ENCODE data around the gene TDRD1.

DNA sequence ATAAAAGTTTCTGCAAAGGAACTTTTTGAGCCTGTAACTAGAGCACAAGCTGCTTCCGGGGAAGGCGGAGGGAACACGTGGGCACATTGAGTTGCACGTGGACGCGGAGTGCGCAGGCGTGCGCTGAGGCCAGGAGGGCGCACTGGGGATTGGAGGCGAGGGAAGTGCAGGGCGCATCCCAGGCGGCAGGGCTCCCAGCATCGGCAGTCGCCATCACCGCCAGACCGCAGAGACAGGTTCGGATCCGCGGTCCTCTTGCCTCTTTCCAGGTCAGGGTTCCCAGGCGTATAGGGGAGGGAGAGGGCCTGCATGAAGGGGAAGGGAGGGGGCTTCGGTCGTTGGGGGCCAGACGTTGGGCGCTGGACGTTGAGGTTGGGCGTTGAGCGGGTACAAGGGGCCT, at the start of gene TDRD1:
- TF ChIP-seq CEBPB (IDR thresholded peaks at IDR 0.05) (no peak), EP300 (IDR thresholded peaks at IDR 0.05; ENCODE audit: borderline replicate concordance) (no peak), RAD21 (IDR thresholded peaks at IDR 0.05; ENCODE audit: low read depth) (no peak), FOXM1 (IDR thresholded peaks at IDR 0.05; ENCODE audit: borderline replicate concordance, low read depth) (no peak), YY1 (IDR thresholded peaks at IDR 0.05; ENCODE audit: low read depth) (no peak), NFIC (IDR thresholded peaks at IDR 0.05) (no peak), TEAD4 (IDR thresholded peaks at IDR 0.05) (no peak), ZBTB7A (IDR thresholded peaks at IDR 0.05; ENCODE audit: low read depth) (no peak), TCF12 (IDR thresholded peaks at IDR 0.05; ENCODE audit: low read depth) (no peak), TAF1 (IDR thresholded peaks at IDR 0.05; ENCODE audit: low read depth) (no peak), CREB1 (IDR thresholded peaks at IDR 0.05; ENCODE audit: low read depth) (no peak)
- TF ChIP-seq, protein P1, sequence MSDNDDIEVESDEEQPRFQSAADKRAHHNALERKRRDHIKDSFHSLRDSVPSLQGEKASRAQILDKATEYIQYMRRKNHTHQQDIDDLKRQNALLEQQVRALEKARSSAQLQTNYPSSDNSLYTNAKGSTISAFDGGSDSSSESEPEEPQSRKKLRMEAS (IDR thresholded peaks at IDR 0.05), result no peak
- TF ChIP-seq, protein P2, sequence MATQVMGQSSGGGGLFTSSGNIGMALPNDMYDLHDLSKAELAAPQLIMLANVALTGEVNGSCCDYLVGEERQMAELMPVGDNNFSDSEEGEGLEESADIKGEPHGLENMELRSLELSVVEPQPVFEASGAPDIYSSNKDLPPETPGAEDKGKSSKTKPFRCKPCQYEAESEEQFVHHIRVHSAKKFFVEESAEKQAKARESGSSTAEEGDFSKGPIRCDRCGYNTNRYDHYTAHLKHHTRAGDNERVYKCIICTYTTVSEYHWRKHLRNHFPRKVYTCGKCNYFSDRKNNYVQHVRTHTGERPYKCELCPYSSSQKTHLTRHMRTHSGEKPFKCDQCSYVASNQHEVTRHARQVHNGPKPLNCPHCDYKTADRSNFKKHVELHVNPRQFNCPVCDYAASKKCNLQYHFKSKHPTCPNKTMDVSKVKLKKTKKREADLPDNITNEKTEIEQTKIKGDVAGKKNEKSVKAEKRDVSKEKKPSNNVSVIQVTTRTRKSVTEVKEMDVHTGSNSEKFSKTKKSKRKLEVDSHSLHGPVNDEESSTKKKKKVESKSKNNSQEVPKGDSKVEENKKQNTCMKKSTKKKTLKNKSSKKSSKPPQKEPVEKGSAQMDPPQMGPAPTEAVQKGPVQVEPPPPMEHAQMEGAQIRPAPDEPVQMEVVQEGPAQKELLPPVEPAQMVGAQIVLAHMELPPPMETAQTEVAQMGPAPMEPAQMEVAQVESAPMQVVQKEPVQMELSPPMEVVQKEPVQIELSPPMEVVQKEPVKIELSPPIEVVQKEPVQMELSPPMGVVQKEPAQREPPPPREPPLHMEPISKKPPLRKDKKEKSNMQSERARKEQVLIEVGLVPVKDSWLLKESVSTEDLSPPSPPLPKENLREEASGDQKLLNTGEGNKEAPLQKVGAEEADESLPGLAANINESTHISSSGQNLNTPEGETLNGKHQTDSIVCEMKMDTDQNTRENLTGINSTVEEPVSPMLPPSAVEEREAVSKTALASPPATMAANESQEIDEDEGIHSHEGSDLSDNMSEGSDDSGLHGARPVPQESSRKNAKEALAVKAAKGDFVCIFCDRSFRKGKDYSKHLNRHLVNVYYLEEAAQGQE (IDR thresholded peaks at IDR 0.05; ENCODE audit: low read depth), result no peak
- TF ChIP-seq, protein P3, sequence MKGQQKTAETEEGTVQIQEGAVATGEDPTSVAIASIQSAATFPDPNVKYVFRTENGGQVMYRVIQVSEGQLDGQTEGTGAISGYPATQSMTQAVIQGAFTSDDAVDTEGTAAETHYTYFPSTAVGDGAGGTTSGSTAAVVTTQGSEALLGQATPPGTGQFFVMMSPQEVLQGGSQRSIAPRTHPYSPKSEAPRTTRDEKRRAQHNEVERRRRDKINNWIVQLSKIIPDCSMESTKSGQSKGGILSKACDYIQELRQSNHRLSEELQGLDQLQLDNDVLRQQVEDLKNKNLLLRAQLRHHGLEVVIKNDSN (IDR thresholded peaks at IDR 0.05), result no peak

All from Ishikawa (cell line).